Omental fat pad (tissue), 4 donors: ENCODE results near the gene KBTBD12. TPM values are rescaled to one million over a fixed set of nuclear protein-coding genes. Genes with fewer than 3 reads are reported as not detected.

Experiments used
- ATAC-seq: fragments of 150-250 bp; one replicate; pipeline ENCODE4 v1.9.1; 2016; ENCODE audit warnings: mild to moderate bottlenecking, moderate library complexity; ENCODE audit not compliant: low FRiP score
- DNase-seq: peaks from one replicate; pipeline ENCODE4 v3.0.0-alpha.2; 2019; ENCODE audit warnings: low spot score
- total RNA-seq, 4 donors: library from RNA; depleted of rRNA; stranded (reverse); fragments of >200 nt; gene quantifications; one replicate each; pipeline ENCODE4 v1.1.0, GENCODE V29; 2016
- TF ChIP-seq, protein P1 (sequence below), 3 donors: fragments of 450-650 bp; IDR thresholded peaks; one replicate each; pipeline ENCODE4 v1.5.1; 2016 to 2017; ENCODE audit warnings: antibody characterized with exemption in 3 of 3, mild to moderate bottlenecking in 3 of 3, moderate library complexity in 2 of 3

KBTBD12 gene
- total RNA-seq, 4 donors from 2014 or later = 0.48 to 1.9 (median 0.60) TPM

DNA sequence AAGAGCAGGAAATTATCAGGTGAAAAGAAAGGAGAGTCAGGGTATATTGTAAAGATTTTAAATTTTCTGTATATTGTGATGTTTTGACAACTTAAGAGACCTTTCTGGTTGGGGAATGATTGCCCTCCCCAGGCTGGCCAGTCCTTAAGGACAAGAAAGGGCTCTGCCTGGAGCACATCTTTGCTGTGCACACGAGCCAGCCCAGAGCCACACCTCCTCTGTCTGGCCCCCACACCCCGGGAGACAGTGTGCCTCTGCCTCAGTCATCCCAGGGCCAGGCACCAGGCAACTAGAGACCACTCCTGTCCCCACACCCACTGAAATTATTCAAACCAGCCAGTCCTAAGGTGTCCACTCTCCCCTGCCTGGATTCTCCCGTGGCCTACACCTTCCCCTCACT is 67.1 kb downstream of the KBTBD12 start:
- TF ChIP-seq, protein P1, sequence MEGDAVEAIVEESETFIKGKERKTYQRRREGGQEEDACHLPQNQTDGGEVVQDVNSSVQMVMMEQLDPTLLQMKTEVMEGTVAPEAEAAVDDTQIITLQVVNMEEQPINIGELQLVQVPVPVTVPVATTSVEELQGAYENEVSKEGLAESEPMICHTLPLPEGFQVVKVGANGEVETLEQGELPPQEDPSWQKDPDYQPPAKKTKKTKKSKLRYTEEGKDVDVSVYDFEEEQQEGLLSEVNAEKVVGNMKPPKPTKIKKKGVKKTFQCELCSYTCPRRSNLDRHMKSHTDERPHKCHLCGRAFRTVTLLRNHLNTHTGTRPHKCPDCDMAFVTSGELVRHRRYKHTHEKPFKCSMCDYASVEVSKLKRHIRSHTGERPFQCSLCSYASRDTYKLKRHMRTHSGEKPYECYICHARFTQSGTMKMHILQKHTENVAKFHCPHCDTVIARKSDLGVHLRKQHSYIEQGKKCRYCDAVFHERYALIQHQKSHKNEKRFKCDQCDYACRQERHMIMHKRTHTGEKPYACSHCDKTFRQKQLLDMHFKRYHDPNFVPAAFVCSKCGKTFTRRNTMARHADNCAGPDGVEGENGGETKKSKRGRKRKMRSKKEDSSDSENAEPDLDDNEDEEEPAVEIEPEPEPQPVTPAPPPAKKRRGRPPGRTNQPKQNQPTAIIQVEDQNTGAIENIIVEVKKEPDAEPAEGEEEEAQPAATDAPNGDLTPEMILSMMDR (IDR thresholded peaks at IDR 0.05) = no peak
- no peak for ATAC-seq
- DNase-seq = no peak

DNA sequence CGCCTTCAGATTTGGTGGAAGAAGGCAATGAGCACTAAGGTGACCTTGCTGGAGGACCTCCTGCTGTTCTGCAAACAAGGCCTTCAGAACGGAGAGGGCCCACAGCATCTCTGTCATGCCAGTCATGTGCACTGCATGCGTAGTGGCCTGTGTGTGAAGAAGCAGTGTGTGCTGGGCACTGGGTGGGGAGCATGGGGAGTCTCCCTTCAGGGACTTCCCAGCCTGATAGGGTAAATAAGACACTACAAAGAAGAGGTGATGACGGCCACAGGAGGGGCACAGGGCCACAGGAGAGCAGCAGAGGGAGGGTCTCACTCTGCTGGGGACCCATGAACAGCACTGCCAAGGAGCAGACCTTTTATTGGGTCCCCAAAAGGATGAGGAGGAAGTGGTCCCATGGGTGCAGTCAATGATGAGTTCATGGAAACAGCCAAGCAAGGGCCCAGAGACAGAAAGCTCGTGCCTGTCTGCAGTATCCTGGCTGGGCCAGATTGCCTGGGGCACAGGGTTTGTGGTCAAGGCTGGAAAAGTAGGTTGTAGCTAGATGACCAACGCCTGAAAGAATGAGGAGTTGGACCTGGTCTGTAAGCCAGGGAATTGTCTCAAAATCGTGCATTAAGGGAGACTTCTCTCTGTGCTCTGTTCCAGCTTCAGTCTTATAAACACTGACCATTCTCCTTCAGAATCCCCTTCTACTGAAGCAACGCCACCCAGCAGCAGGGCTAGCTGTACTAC is 69.4 kb downstream of the KBTBD12 start:
- TF ChIP-seq, protein P1 (IDR thresholded peaks at IDR 0.05) = no peak
- ATAC-seq = no peak
- DNase-seq = no peak

DNA sequence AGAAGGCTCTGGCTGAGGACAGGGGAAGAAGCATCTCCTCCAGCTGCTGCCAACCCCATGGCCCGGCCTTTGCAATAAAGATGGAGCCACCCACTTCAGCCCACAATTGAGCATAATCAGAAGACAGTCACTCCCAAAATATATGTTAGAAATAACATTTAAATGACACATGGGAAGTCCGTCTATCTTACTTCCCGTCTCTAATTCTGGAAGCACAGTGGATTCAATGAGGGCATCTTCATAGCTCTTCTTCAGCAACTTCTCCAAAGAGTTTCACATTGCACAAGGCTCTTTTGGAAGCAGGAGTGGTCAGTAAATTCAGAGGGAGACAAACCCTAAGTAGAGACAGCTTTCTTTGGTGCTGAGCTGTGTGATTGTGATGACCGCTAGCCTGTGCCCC is 70.2 kb downstream of the KBTBD12 start:
- DNase-seq (no peak), ATAC-seq (peak; percentile 4)
- TF ChIP-seq, protein P1 (IDR thresholded peaks at IDR 0.05) = no peak

DNA sequence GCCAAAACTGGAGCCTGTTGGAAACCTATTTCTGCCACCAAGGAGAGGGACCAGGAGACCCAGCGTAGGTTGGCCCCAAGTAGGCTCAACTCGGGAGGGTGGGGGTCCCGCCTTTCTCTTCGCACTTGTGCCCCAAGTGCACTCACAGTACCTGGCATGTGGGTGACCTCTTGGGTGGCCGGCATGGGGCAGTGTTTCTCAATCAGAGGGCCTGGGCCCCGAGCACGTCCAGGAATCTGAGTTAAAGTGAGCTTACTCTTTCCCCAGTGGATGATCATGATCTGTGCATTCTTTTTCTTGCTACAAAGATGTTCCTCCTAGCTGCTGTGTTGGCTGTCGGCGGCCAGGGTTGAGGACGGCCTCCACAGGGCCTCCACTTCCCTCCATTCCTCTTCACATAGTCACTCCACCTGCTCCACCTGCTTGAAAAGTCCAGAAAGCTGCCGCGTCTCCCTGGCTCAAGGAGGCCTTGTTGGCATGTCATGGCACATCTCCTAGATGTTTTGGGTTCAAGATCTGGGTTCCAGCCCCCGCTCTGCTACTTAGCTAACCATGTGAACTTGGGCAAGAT is 70.7 kb downstream of the KBTBD12 start:
- TF ChIP-seq, protein P1 (IDR thresholded peaks at IDR 0.05) = no peak
- ATAC-seq (no peak), DNase-seq (no peak)

DNA sequence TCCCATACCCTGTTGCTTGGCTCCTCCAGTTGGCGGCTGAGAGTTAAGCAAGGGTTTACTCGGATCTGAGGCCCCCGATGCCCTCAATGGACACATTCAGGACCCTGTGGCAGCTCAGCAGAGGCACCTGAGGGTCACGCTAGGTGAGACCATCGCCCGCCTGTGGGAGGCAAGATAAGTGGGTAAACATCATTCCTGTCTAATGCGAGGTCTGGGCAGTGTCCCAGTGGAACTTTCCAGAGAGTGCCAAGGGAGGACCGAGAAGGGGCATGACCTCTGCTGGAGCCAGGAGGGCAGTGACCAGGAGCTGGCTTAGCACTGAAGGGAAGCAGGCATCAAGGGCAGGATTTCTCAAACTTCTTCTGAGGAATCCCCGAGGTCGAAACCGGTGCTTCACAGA is 71.8 kb downstream of the KBTBD12 start:
- no peak for ATAC-seq
- DNase-seq = no peak
- TF ChIP-seq, protein P1 (IDR thresholded peaks at IDR 0.05) = no peak

DNA sequence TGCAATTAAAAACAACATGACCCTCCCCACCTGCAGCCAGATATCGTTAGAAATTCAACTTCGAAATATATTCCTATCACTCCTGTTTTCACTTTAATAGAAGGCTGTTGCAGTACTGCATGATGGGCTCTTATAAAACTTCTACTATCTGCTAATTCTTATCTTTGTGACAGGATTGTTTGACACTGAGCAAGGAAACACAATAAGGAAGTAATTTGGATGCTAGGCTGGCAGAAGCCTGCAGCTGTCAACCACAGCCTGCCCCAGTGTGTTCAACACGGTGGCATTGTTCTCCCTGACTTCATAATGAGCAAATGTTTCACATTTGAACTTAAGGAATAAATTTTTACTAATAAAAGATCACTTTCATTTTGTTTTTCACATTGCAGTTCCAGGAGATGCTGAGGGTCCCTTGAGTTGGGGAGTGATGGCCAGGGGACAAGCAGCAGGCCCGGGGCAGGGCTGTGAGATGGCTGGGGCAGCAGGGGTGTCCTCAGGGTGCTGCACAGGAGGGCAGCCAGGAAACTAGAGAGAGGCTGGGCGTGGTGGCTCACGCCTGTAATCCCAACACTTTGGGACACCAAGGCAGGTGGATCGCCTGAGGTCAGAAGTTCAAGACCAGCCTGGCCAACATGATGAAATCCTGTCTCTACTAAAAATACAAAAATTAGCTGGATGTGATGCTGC is 72.4 kb downstream of the KBTBD12 start:
- ATAC-seq = no peak
- DNase-seq = no peak
- TF ChIP-seq, protein P1 (IDR thresholded peaks at IDR 0.05) = no peak
